BJ (cell line): ENCODE data around the gene KIAA1191. TPM values are rescaled to one million over a fixed set of nuclear protein-coding genes. Genes with fewer than 3 reads are reported as not detected.

ENCODE experiments used
- CTCF ChIA-PET: fragments of 350-600 bp; formaldehyde crosslinking; extraction: SDS; loops from one replicate; lab custom pipeline; 2021; ENCODE audit warnings: antibody characterized with exemption, inconsistent platforms; lab: Yijun Ruan, JAX
- POLR2A ChIA-PET: fragments of 300-600 bp; sonication (Branson Sonifier 250); formaldehyde crosslinking; extraction: SDS; loops from one replicate; lab custom pipeline; 2021; ENCODE audit warnings: antibody characterized with exemption; lab: Charles Lee
- DNase-seq: peaks from one replicate; pipeline ENCODE4 v3.0.0-alpha.2; 2011; ENCODE audit warnings: low read depth
- H3K27me3 ChIP-seq: 2 replicates; pipeline ENCODE4 v1.6.0; 2011; ENCODE audit warnings: low read length; ENCODE audit not compliant: control insufficient read depth, insufficient read depth
- H3K36me3 ChIP-seq: 2 replicates; pipeline ENCODE4 v1.5.1; 2011; ENCODE audit warnings: low read length; ENCODE audit not compliant: control insufficient read depth, insufficient read depth
- H3K4me3 ChIP-seq: 2 replicates; pipeline ENCODE4 v1.5.1; 2011; ENCODE audit warnings: low read depth, mild to moderate bottlenecking, control low read depth, low read length
- polyA plus RNA-seq: library from polyadenylated mRNA; depleted of rRNA; stranded (reverse); fragments of >200 nt; gene quantifications from 2 replicates; pipeline ENCODE4 v1.2.3, GENCODE V29; 2011
- TF ChIP-seq, protein P1 (sequence below): IDR thresholded peaks from 2 replicates; pipeline ENCODE4 v1.5.1; 2011; ENCODE audit warnings: low read depth, mild to moderate bottlenecking, control low read depth, inconsistent platforms, low read length, moderate library complexity; ENCODE audit not compliant: insufficient read depth

The KIAA1191 gene
- polyA plus RNA-seq, 1 experiment: 171 TPM

DNA sequence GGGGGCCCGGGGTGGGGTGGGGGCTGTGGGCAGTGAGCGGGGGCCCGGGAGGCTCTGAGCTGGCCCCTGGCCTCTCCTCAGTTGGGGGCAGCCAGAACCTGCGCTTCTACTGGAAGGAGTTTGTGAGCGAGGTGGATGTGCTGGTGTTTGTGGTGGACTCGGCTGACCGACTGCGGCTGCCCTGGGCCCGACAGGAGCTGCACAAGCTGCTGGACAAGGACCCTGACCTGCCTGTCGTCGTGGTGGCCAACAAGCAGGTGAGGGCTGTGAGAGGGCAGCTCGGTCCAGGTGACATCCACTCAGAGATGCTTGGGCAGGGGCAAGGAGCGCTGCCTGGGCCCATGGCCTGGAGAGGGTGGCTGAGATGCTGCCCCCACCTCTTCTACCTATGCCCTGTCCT lies 7.2 kb upstream of the KIAA1191 start:
- TF ChIP-seq, protein P1, sequence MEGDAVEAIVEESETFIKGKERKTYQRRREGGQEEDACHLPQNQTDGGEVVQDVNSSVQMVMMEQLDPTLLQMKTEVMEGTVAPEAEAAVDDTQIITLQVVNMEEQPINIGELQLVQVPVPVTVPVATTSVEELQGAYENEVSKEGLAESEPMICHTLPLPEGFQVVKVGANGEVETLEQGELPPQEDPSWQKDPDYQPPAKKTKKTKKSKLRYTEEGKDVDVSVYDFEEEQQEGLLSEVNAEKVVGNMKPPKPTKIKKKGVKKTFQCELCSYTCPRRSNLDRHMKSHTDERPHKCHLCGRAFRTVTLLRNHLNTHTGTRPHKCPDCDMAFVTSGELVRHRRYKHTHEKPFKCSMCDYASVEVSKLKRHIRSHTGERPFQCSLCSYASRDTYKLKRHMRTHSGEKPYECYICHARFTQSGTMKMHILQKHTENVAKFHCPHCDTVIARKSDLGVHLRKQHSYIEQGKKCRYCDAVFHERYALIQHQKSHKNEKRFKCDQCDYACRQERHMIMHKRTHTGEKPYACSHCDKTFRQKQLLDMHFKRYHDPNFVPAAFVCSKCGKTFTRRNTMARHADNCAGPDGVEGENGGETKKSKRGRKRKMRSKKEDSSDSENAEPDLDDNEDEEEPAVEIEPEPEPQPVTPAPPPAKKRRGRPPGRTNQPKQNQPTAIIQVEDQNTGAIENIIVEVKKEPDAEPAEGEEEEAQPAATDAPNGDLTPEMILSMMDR: no peak
- DNase-seq: no peak
- Histone ChIP-seq H3K4me3 (no peak overlapping the region), H3K27me3 (no peaks in the 10 kb centered on the region), H3K36me3 (peaks cover 13% of the 10 kb centered on the region)
- CTCF ChIA-PET: interaction anchor here (0.9 kb wide), 1 partner anchor 11 kb away, joined by 3 read pairs; no protein-coding TSS in a partner anchor
- POLR2A ChIA-PET: no interaction called here

DNA sequence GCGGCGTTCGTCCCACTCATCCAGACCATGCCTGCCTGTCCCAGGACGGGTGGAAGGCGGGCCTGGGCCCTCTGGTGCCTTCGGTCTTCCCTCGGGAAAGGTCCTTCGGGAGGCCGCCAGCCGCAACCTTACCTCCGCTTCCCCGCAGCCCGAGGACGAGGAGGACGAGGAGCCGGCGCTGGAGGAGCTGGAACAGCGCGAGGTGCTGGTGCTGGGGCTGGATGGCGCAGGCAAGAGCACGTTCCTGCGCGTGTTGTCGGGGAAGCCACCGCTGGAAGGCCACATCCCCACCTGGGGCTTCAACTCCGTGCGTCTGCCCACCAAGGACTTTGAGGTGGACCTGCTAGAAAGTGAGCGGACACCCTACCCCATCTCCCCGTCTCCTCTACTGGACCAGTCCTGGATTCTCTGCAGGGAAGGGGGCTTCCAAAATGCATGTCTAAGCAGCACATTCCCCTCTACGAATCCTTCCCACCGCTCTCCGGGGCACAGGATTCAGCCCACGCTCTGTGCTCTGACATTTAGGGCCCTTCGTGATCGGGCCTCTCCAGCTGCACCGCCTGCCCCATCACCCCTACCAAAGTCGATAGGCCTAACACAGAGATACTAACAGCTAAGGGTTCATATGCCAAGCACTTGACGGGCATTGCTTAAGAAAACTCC lies 4.8 kb upstream of the KIAA1191 start:
- POLR2A ChIA-PET: no interaction called here
- Histone ChIP-seq H3K27me3 (no peaks in the 10 kb centered on the region), H3K36me3 (peaks cover 4% of the 10 kb centered on the region), H3K4me3 (peak overlapping the region; percentile 66)
- TF ChIP-seq, protein P1: no peak
- CTCF ChIA-PET: no interaction called here
- no peak for DNase-seq

DNA sequence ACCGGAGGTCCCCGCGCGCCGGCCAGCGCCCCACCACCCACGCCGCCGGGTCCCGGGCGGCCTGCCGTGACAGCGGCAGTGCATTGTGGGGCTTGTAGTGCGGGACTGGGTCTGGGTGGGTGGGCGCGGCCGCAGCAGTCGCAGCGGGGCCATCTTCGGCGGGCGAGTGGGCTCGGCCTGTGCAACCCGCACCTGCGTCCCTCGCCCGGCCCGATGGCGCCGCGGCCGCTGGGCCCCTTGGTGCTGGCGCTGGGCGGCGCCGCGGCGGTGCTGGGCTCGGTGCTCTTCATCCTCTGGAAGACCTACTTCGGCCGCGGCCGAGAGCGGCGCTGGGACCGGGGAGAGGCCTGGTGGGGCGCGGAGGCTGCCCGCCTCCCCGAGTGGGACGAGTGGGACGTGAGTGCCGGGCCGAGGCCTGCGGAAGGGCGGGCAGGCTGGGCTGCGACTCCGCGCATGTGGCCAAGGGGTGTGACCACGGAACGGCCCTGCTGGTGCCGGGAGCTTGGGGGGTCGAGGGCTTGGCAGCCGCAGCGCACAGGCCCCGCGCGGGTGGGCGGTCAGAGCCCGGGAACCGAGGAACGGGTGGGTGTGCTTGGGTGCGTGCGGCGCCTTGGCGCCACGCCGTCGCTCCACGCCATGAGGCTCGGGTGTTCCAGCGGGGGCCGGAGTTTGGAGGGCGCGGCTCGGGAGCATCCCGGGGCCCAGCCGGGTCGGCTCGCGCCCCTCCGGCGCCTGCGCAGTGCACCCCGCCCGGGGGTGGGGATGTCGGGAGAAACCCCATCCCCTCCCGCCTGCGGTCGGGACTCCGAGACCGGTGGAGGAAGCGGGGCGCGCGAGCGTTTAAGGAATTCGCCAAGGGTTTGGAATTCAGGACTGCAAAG lies 4.0 kb upstream of the KIAA1191 start, which contains the start of gene ARL10:
ARL10 (plus strand) TSS at position 137 of the 881 bp plus-strand sequence; CDS start at position 214, 77 bp downstream.
- CTCF ChIA-PET: no interaction called here
- peak within 1 kb of the TSS; percentile 66 for H3K4me3 ChIP-seq
- no peak for DNase-seq
- POLR2A ChIA-PET: no interaction called here
- H3K36me3 ChIP-seq: peaks cover 4% of the 10 kb centered on the region
- H3K27me3 ChIP-seq: no peaks in the 10 kb centered on the region
- TF ChIP-seq, protein P1: no peak

DNA sequence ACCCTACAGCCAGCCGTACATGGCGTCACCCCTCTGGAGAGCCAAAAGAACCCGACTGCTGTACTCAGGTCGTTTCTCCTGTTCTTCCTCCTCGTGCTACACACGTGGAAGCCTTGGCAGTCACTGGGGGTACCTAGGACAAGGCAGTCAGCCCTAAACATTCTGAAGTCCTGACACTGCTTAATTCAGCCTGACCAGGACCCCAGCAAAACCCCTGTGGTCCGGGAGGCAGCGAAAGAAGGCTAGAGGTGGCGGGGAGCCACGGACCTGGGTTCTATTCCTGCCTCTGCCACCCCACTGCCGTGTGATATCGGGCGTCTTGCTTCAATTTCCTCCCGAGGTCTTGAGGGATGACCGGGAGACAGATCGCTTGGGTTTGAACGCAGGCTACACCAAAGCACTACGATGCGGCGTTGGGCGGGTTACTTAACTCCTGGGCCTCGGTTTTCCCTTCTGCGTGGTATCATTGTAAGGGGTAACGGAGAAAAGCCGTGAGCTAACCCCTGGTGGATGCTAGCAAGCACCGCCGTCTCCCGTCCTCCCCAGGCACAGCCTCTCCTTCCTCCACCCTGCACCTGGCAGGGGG lies 3.3 kb upstream of the KIAA1191 start:
- no peak for DNase-seq
- POLR2A ChIA-PET: no interaction called here

More for the DNA sequence above, 3.3 kb upstream of the KIAA1191 start:
- Histone ChIP-seq H3K36me3 (peaks cover 4% of the 10 kb centered on the region), H3K27me3 (no peaks in the 10 kb centered on the region), H3K4me3 (peak overlapping the region; percentile 66)
- TF ChIP-seq, protein P1: no peak
- CTCF ChIA-PET: no interaction called here
